Hair follicle dermal papilla cell (primary cell): ENCODE data around the gene MACROH2A2. TPM values are rescaled to one million over a fixed set of nuclear protein-coding genes. Genes with fewer than 3 reads are reported as not detected.

Source experiments
- total RNA-seq: library from RNA; depleted of rRNA; stranded (reverse); fragments of >200 nt; gene quantifications from 2 replicates; pipeline ENCODE4 v1.2.3, GENCODE V29; 2012

Gene MACROH2A2
- total RNA-seq = 10.2 and 11.8 TPM in 2 replicates

DNA sequence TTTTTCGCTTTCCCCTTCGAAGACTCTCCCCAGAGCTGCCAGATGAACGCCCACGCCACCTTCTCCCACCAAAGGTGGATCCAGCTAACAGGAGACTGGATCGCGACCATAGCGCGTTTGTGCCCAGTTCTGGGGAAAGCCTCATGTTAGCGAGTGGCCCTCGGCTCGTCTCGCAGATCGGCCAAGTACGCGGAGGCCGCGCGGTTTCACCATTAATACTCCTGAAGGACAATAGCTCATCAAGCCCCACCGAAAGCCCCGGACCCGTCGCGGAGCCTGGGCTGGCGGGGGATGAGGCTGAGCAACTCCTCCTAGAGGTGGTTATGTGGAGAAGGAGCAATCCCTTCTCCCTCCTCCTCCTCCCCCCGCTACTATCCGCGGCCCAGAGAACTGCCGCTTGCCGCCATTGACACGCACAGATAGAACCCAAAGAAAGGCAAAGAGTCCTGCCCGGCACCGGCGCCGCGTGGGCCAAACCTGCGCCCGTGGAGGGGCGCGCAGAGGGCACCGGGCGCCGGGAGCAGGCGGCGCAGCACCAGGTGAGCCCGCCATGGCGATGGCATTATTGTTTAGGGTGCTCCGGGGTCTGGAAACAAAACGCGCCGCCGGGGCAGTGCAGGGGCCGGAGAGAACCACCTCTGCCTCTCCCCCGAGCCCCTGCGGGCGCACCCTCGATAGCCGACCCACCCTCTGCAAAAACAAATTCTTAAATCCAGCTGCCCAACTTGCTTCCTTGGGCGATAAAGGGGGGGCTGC lies at the start of gene MACROH2A2:
TSS of gene MACROH2A2 (plus strand) at position 385 of the 756 bp plus-strand sequence. CDS start 22,813 bp downstream, outside the sequence.

GRCh38 chr10:70132098-70133029 lies 79.7 kb downstream of the MACROH2A2 start, which contains the start of gene AIFM2:
Gene AIFM2, minus strand, starts transcription at chr10:70132825. Its CDS starts 8,741 bp downstream, at chr10:70124084.

DNA sequence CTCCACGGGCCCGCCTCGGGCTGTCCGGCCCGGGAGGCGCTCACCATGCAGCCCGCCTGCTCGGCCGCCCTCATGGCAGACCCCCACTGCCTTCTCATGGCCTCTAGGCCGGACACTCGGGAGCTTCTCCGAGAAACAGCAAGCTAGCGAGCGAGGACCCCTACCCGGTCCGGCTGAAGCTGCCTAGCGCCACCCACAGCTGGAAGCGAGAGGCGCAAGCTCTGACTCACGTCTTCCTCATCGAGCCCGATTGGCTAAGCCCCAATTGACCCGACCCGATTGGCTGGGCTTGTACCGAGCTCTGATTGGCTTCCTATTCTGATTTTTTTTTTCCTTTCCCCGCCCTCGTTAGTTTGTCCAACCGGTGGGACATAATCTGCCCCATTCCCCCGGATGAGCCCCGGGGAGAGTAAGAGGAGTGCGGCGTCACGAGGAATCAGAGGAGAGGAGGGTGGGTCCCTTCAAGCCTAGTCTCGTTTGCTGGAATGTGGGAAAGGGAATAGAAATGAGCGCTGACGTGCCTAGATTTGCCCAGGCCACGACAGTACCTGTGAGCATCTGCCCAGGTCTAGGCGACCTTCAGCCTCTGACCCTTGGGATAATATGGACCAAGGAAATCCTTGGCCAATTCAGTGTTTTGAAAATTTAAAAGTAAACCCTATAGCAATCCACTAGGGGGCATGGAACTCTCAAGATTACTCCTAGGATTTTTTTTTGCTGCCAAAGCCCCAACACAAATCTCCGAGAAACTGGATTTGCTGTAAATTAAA lies 94.0 kb downstream of the MACROH2A2 start, which contains the start of gene TYSND1:
TSS of gene TYSND1 (minus strand) at position 212 of the 770 bp plus-strand sequence. CDS start at position 98, 114 bp downstream.

Other genes with a start within 250 kb of the MACROH2A2 start
- 9.2 and 12.2 TPM in 2 replicates for gene AIFM2, start 80.0 kb downstream of the MACROH2A2 start, total RNA-seq
- 10.7 and 11.9 TPM in 2 replicates for gene TYSND1, start 93.9 kb downstream of the MACROH2A2 start, total RNA-seq
- gene SAR1A, start 117.7 kb downstream of the MACROH2A2 start, total RNA-seq = 260 and 285 TPM in 2 replicates
- gene PPA1, start 180.6 kb downstream of the MACROH2A2 start, total RNA-seq = 138 and 158 TPM in 2 replicates
- gene NPFFR1, start 231.2 kb downstream of the MACROH2A2 start, total RNA-seq = not detected in 2 replicates